ENCODE results near the gene ADCY10. TPM values are rescaled to one million over a fixed set of nuclear protein-coding genes. Genes with fewer than 3 reads are reported as not detected.

Gene ADCY10
- total and polyA plus RNA-seq, 2 donors (not counting 1 experiment from before 2014, with no cell fraction given), result 0.09 to 0.17 TPM

DNA sequence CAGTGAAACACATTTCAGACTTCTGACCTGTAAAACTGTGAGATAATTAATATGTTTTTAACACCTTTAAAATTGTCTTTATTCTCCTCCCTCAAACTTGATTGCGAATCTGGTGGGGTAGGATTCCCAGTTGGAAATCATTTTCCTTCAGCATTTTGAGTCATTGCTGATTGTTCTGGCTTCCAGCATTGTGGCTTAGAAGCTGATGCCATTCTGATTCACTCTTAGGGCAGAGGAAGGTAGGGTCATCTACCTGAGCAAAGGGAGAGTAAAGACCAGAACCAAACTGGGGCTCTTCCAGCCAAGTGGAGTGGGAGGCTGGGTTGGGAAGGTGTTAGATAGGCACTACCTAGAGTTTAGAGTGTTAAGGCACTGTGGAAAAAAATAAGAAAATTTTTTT, 131.0 kb downstream of the ADCY10 start:
- Histone ChIP-seq H3K4me2 (ENCODE audit: extremely low read depth, insufficient read depth, low read length) (no peak overlapping the region), H3K9ac (ENCODE audit: insufficient read depth, low read length) (no peak overlapping the region), H3K9me3 (ENCODE audit: control insufficient read depth, insufficient read depth, low read depth, low read length) (no peaks in the 10 kb centered on the region), H4K20me1 (ENCODE audit: control insufficient read depth, extremely low read depth, insufficient read depth, low read length) (no peaks in the 10 kb centered on the region), H3K79me2 (ENCODE audit: control insufficient read depth, insufficient read depth, low read length) (no peaks in the 10 kb centered on the region), H3K4me1 (ENCODE audit: control insufficient read depth, extremely low read depth, insufficient read depth, low read length) (no peaks in the 10 kb centered on the region), H3K27ac (ENCODE audit: insufficient read depth, low read length) (no peak overlapping the region), H3K27me3 (ENCODE audit: control insufficient read depth, insufficient read depth, low read length) (no peaks in the 10 kb centered on the region), H3K4me3 (replicated peaks in 1 of 4; ENCODE audit: control extremely low read depth in 1 of 4, insufficient read depth in 1 of 4, low read depth in 3 of 4, low read length in 4 of 4) (no peak overlapping the region), H2AFZ (ENCODE audit: low read length) (no peak overlapping the region), H3K36me3 (ENCODE audit: control insufficient read depth, insufficient read depth, low read length) (peaks cover 1% of the 10 kb centered on the region)
- no peak for DNase-seq (ENCODE audit: low read depth in 2 of 2)
- TF ChIP-seq, protein P1, sequence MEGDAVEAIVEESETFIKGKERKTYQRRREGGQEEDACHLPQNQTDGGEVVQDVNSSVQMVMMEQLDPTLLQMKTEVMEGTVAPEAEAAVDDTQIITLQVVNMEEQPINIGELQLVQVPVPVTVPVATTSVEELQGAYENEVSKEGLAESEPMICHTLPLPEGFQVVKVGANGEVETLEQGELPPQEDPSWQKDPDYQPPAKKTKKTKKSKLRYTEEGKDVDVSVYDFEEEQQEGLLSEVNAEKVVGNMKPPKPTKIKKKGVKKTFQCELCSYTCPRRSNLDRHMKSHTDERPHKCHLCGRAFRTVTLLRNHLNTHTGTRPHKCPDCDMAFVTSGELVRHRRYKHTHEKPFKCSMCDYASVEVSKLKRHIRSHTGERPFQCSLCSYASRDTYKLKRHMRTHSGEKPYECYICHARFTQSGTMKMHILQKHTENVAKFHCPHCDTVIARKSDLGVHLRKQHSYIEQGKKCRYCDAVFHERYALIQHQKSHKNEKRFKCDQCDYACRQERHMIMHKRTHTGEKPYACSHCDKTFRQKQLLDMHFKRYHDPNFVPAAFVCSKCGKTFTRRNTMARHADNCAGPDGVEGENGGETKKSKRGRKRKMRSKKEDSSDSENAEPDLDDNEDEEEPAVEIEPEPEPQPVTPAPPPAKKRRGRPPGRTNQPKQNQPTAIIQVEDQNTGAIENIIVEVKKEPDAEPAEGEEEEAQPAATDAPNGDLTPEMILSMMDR (conservative IDR thresholded peaks at IDR 0.05 in 1 of 2, IDR thresholded peaks at IDR 0.05 in 1 of 2; ENCODE audit: low read depth in 1 of 2, low read length in 2 of 2), result no peak
- no peak for TF ChIP-seq EZH2 (IDR thresholded peaks at IDR 0.05; ENCODE audit: low read length, missing control alignments)

DNA sequence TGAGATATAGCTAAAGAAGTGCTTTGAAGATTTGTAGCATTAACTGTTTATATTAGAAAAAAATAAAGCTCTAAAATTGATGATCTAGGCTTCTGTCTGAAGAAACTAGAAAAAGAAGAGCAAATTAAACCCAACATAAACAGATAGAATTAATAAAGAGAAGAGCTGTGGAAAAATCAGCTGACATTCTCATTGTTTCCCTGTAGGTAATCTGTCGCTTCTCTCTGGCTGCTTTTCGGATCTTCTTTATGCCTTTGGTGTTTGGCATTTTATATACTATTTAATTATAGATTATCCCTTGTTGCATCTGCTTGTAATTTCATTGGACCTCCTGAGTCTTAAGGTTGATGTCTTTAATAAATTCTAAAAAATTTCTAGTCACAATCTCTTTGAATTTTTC, 132.4 kb downstream of the ADCY10 start:
- TF ChIP-seq, protein P1 (conservative IDR thresholded peaks at IDR 0.05 in 1 of 2, IDR thresholded peaks at IDR 0.05 in 1 of 2; ENCODE audit: low read depth in 1 of 2, low read length in 2 of 2), result no peak
- TF ChIP-seq EZH2 (IDR thresholded peaks at IDR 0.05; ENCODE audit: low read length, missing control alignments), result no peak
- Histone ChIP-seq H2AFZ (ENCODE audit: low read length) (no peak overlapping the region), H3K27ac (ENCODE audit: insufficient read depth, low read length) (no peak overlapping the region), H3K79me2 (ENCODE audit: control insufficient read depth, insufficient read depth, low read length) (no peaks in the 10 kb centered on the region), H3K9me3 (ENCODE audit: control insufficient read depth, insufficient read depth, low read depth, low read length) (no peaks in the 10 kb centered on the region), H3K36me3 (ENCODE audit: control insufficient read depth, insufficient read depth, low read length) (peaks cover 5% of the 10 kb centered on the region), H4K20me1 (ENCODE audit: control insufficient read depth, extremely low read depth, insufficient read depth, low read length) (no peaks in the 10 kb centered on the region), H3K4me2 (ENCODE audit: extremely low read depth, insufficient read depth, low read length) (no peak overlapping the region), H3K27me3 (ENCODE audit: control insufficient read depth, insufficient read depth, low read length) (no peaks in the 10 kb centered on the region), H3K4me1 (ENCODE audit: control insufficient read depth, extremely low read depth, insufficient read depth, low read length) (no peaks in the 10 kb centered on the region), H3K9ac (ENCODE audit: insufficient read depth, low read length) (no peak overlapping the region), H3K4me3 (replicated peaks in 1 of 4; ENCODE audit: control extremely low read depth in 1 of 4, insufficient read depth in 1 of 4, low read depth in 3 of 4, low read length in 4 of 4) (no peak overlapping the region)
- DNase-seq (ENCODE audit: low read depth in 2 of 2), result no peak

DNA sequence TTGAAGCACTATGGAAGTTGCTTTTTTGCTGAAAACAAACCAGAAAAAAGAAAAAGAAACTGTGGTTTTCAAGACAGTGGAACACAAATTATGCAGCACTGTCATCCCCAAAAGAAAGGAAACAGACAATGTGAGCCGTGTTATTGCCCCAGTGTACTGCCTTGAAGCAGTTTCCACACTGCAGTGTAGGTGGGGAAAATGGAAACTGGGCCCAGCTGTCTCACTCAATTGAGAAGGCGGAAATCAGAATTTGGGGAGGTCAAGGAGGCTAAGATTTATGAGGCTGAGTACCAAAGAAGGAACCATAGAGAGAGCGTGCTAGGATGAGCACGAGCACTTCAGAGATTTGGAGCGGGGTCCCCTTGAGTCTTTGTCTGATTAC, 136.7 kb downstream of the ADCY10 start:
- Histone ChIP-seq H2AFZ (ENCODE audit: low read length) (no peak overlapping the region), H3K4me1 (ENCODE audit: control insufficient read depth, extremely low read depth, insufficient read depth, low read length) (peaks cover 3% of the 10 kb centered on the region), H3K4me3 (replicated peaks in 1 of 4; ENCODE audit: control extremely low read depth in 1 of 4, insufficient read depth in 1 of 4, low read depth in 3 of 4, low read length in 4 of 4) (no peak overlapping the region), H3K4me2 (ENCODE audit: extremely low read depth, insufficient read depth, low read length) (no peak overlapping the region), H3K36me3 (ENCODE audit: control insufficient read depth, insufficient read depth, low read length) (peaks cover 4% of the 10 kb centered on the region), H3K9me3 (ENCODE audit: control insufficient read depth, insufficient read depth, low read depth, low read length) (no peaks in the 10 kb centered on the region), H3K79me2 (ENCODE audit: control insufficient read depth, insufficient read depth, low read length) (no peaks in the 10 kb centered on the region), H3K27me3 (ENCODE audit: control insufficient read depth, insufficient read depth, low read length) (no peaks in the 10 kb centered on the region), H3K9ac (ENCODE audit: insufficient read depth, low read length) (no peak overlapping the region), H3K27ac (ENCODE audit: insufficient read depth, low read length) (no peak overlapping the region), H4K20me1 (ENCODE audit: control insufficient read depth, extremely low read depth, insufficient read depth, low read length) (no peaks in the 10 kb centered on the region)
- no peak for TF ChIP-seq EZH2 (IDR thresholded peaks at IDR 0.05; ENCODE audit: low read length, missing control alignments)
- TF ChIP-seq, protein P1 (conservative IDR thresholded peaks at IDR 0.05 in 1 of 2, IDR thresholded peaks at IDR 0.05 in 1 of 2; ENCODE audit: low read depth in 1 of 2, low read length in 2 of 2), result no peak
- DNase-seq (ENCODE audit: low read depth in 2 of 2), result no peak

All from fibroblast of lung (primary cell).